DMS53 treated with DMSO at 0.1 percent for 48 hours (cell line): ENCODE results near the gene RTF2.
"Not testable (repeated sequence)": the region's sequence is repeated elsewhere in the genome, so short reads cannot be mapped to it uniquely, and the experiment has no call there.

ENCODE experiments used
- DNase-seq: peaks from one replicate; lab custom pipeline; 2025; ENCODE audit not compliant: unreplicated experiment; lab: John Stamatoyannopoulos, UW

Gene RTF2

GRCh38 chr20:56537997-56538396 lies 69.6 kb downstream of the RTF2 start:
- no peak for DNase-seq

GRCh38 chr20:56540415-56540814 lies 72.0 kb downstream of the RTF2 start:
- DNase-seq = no peak

DNA sequence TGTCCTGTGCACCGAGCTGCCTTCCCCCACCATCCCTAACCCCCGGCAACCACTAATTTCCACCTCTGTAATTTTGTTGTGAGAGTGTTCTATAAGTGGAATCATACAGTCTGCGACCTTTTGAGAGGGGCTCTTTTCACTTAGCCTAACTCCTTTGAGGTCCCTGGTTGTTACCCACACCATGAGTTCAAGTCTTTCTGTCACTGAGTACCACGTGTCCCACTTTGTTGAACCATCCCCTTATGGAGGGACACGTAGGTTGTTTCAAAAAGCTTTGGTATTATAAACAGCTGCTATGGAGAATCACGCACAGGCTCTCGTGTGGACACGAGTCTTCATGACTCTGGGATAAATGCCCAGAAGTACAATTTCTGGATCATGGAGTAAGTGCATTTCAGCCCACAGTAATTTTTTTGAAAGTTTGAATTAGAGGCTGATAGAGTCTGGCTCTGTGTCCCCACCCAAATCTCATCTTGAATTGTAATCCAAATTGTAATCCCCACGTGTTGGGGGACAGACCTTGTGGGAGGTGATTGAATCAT lies 74.1 kb downstream of the RTF2 start:
- no peak for DNase-seq

GRCh38 chr20:56551571-56551970 lies 83.1 kb downstream of the RTF2 start:
- no peak for DNase-seq

DNA sequence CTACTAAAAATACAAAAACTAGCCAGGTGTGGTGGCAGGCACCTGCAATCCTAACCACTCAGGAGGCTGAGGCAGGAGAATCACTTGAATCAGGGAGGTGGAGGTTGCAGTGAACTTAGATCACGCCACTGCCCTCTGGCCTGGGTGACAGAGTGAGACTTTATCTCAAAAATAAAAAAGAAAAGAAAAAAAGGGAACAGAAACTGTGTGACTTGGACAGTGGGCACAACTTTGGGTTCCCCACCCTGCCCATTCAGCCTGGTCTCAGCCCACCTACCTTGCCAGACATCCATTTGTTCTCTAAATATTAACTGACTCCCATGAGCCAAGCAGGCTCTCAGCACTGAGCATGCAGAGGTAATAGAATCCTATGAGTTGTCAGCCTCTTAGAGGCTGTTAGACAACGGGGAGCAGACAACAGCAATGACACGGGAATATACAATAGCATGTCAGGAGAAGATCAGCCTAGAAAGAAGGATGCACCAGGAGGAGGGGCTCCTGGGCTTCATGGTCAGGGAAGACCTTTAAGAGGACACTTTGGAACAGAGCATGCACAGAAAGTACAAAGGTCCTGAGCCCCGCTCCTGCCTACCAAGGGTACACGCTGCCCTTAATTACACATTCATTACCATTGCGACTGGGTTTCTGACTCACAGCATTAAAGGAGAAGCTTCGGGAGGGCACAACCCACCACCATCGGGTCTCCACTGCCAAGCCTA lies 84.6 kb downstream of the RTF2 start:
- no peak for DNase-seq

- DNase-seq = peak; percentile 97
Observed at GRCh38 chr20:56554869-56555268, 86.4 kb downstream of the RTF2 start.

- no peak for DNase-seq
Observed at GRCh38 chr20:56558968-56559367, 90.5 kb downstream of the RTF2 start.

GRCh38 chr20:56564526-56564925 lies 96.1 kb downstream of the RTF2 start:
- DNase-seq = not testable (repeated sequence)

GRCh38 chr20:56565511-56565910 lies 97.1 kb downstream of the RTF2 start:
- DNase-seq = no peak

- DNase-seq = no peak
Observed at GRCh38 chr20:56566621-56567020, 98.2 kb downstream of the RTF2 start.
